GM21529 (cell line): ENCODE data around the gene SLC25A39.
"Not testable (repeated sequence)": the region's sequence is repeated elsewhere in the genome, so short reads cannot be mapped to it uniquely, and the experiment has no call there.

Source experiments
- ATAC-seq: cut with Tn5 transposase; IDR thresholded peaks from one replicate; pipeline ENCODE4 v1.9.1; 2021; ENCODE audit not compliant: unreplicated experiment

Gene SLC25A39

DNA sequence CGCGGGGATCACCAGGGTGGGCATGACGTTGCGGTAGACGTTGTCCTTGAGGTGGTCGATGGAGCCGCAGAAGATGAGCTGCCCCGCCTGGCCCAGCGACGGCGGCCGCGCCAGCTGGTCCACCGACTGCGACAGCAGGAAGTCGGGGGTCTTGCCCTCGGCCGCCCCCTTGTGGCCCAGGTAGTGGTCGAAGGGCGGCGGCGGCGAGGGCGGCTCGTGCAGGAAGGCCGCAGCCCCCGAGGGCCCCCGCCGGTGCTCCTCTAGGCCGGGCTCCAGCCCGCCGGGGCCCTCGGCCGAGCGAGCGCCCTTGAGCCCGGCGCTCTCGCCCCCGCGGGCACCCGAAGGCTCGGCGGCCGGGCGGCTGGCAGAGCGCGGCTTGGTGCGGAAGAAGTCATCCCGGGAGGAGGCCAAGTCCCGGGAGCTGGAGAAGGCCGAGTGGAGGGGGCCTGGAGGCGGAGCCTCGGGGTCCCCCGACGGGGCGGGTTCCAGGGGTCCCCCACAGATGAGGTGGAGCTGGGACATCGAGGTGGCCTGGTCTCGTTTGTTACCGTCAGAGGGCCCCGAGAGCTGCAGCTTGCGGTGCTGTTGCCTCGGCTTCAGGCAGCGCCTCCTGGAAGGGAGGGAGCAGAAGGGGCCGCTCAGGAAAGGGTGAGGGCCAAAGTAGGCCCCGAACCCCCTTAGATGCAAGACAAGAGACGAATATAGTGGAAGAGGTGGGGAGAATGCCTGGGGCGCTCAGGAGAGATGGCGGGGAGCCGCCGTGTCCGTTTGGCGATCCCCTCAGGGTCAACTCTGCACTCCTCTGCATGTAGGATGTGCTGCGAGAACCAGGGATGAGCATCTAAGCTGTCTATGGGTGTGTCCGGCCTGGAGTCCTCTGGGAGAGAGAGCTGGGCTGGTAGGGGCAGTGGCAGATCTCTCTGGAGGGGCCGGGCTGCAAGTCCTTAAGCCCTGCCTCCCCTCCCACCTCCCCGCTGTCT, 30.2 kb upstream of the SLC25A39 start:
- no peak for ATAC-seq

DNA sequence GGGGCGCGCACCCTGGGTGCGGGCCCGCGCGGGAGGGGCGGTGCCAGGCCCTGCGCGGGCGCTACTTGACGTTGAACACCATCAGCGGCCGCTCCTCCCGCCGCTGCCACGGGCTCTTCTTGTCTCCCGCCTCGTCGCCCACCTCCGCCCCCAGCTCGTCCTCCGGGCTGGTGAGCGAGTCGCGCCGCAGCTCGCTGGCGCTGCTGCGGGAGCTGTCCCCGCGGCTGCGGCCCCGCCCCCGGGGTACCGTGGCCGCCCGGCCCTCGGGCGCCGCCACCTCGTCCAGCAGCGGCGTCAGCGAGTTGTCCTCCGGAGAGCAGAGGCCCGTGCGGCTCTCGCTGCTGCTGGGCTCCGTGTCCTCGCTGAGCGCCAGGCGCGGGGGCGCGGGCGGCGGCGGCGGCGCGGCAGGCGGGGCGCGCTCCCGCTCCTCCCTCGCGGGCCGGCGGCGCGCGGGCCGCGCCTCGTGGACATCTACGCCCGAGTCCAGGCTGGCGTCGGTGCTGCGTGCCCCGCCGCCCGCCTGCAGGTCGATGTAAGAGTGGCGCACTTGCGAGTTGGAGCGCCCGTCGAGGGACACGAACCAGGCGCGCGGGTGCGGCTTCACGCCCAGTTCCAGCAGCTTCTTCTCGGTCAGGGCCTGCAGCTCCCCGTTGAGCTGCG, 29.2 kb upstream of the SLC25A39 start:
- ATAC-seq, result no peak

DNA sequence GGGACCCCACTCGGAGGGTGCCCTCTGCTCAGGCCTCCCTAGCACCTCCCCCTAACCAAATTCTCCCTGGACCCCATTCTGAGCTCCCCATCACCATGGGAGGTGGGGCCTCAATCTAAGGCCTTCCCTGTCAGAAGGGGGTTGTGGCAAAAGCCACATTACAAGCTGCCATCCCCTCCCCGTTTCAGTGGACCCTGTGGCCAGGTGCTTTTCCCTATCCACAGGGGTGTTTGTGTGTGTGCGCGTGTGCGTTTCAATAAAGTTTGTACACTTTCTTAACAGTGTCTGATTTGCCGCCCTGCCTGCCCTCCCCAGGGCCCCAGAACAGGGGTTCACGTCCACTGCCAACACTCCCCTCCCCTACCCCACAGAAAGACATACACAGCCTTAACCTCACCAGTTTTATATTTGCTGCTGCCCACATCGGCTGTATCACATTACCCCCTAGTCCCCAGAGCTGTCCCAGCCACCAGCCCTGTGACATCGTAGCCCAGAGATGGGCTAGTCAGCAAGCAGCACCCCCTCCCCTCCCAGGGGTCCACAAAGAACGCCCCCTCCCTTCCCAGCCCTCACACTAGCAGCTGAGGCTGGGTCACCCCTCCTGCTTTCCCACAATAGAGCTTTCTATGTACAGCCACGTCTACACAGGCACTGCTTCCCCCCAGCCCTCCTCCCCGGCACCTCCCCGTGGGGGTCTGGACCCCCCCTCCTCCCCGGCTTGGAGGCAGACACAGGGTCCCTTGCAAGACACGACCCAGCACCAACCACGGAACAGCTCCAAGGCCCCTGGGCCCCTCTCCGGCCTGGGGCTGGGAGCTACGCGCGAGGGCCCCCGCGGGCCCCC, 28.4 kb upstream of the SLC25A39 start:
- ATAC-seq, result no peak

DNA sequence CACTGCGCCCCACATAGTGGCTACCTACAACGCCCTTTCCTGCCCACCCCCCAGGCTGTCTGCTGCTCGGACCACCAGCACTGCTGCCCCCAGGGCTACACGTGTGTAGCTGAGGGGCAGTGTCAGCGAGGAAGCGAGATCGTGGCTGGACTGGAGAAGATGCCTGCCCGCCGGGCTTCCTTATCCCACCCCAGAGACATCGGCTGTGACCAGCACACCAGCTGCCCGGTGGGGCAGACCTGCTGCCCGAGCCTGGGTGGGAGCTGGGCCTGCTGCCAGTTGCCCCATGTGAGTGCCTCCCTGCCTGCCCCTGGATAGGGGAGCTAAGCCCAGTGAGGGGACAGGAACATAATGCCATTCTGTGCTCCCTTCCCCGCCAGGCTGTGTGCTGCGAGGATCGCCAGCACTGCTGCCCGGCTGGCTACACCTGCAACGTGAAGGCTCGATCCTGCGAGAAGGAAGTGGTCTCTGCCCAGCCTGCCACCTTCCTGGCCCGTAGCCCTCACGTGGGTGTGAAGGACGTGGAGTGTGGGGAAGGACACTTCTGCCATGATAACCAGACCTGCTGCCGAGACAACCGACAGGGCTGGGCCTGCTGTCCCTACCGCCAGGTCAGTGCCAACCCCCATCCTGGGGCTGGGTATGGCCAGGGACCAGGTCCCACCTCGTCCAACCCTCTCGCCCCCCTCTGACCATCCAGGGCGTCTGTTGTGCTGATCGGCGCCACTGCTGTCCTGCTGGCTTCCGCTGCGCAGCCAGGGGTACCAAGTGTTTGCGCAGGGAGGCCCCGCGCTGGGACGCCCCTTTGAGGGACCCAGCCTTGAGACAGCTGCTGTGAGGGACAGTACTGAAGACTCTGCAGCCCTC, 27.6 kb upstream of the SLC25A39 start:
- ATAC-seq, result no peak

DNA sequence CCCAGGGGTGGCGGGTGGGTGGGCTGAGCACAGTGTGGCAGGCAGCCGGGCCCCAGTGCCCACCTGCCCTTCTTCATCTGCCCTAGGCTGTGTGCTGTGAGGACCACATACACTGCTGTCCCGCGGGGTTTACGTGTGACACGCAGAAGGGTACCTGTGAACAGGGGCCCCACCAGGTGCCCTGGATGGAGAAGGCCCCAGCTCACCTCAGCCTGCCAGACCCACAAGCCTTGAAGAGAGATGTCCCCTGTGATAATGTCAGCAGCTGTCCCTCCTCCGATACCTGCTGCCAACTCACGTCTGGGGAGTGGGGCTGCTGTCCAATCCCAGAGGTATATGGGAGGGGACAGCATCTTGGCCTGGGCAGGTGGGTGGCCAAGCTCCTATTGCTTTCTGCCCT, 26.8 kb upstream of the SLC25A39 start:
- no peak for ATAC-seq

DNA sequence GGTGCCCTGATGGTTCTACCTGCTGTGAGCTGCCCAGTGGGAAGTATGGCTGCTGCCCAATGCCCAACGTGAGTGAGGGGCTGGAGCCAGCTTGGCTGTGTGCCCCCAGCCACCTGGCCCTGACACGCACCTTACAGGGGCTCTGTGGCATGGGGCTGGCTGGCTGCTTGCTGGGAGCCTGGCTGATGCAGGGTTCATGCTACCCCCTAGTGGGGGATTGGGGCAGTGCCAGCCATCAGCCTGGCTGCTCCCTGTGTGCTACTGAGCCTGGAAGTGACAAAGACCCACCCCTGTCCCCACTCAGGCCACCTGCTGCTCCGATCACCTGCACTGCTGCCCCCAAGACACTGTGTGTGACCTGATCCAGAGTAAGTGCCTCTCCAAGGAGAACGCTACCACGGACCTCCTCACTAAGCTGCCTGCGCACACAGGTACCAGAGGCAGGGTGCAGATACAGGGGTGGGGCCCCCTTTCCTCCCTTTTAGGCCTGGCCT, 26.2 kb upstream of the SLC25A39 start:
- ATAC-seq, result no peak

DNA sequence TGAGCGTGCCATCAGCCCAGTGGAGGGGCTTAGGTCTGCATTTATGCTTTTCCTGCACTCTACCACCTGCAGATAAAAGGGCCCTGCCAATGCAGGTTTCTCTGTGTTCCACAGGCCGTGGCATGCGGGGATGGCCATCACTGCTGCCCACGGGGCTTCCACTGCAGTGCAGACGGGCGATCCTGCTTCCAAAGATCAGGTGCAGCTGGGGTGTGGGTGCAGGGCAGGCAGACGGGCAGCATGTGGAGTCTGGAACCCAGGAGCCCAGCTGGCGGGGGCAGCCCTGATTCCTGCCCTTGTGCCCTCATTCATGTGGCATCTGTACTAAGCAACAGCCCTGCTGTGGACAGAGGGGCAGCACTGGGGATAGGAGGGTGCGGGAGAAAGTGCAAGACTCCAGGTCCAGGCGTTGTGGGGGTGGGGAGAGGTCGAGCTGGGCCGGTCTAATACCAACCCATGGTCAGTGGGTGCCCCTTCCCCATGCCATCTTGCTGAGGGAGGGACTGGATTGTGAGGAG, 25.0 kb upstream of the SLC25A39 start:
- ATAC-seq, result no peak

DNA sequence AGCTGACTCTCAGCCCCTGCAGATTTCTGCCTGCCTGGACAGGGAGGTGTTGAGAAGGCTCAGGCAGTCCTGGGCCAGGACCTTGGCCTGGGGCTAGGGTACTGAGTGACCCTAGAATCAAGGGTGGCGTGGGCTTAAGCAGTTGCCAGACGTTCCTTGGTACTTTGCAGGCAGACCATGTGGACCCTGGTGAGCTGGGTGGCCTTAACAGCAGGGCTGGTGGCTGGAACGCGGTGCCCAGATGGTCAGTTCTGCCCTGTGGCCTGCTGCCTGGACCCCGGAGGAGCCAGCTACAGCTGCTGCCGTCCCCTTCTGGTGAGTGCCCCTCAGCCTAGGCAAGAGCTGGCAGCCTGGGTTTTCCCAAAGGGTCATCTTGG, 24.4 kb upstream of the SLC25A39 start:
- no peak for ATAC-seq

DNA sequence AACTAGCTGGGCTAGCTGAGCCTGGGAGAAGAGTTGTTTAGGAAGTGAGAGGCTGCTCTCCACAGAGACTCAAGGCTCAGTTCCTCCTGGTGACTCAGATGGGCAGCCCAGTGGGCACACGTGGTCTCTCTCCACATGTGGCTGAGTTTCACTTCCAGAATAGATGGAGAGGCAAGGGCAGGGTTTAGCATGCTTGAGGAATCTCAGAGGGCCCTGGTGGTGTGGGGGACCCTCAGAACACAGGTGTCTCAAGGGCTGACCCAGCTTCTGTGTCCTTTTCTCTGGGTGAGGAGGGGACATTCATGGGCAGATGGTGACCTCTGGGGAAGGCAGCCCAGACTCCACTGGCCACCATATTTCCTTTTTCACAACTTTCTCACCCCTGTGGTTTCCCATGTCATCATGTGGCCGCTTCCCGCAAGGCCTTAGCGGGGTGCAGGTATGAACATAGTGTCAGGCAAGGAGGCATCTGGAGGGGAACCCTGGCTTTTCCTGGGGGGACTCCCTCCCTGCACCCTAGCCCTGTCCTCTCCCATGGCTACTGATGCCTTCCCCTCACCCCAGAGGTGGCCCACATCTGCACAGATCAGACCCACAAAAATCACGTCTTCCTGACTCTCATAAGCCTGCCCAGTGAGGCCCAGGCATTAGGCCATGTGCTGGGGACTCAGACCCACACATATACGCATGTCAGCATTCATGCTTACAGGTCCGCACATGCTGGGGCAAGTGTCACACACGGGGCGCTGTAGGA, 23.8 kb upstream of the SLC25A39 start:
- ATAC-seq, result peak; percentile 41

DNA sequence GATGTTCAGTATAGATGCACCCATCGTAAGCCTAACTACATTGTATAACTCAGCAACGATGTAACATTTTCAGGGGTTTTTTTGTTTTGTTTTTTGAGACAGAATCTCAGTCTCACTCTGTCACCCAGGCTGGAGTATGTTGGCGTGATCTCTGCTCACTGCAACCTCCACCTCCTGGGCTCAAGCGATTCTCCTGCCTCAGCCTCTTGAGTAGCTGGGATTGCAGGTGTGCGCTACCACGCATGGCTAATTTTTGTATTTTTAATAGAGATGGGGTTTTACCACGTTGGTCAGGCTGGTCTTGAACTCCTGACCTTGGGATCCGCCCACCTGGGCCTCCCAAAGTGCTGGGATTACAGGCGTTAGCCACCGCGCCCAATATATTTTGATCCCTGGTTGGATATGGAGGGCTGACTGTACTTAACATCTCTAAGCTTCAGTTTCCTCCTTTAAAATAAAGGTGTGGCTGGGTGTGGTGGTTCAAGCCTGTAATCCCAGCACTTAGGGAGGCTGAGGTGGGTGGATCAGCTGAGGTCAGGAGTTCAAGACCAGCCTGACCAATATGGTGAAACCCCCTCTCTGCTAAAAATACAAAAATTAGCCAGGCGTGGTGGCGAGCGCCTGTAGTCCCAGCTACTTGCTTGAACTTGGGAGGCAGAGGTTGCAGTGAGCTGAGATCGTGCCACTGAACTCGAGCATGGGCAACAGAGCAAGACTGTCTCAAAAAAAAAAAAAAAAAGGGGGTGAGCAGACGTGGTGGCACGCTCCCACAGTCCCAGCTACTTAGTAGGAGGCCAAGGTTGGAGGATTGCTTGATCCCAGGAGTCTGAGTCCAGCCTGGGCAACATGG, 22.8 kb upstream of the SLC25A39 start:
- not testable (repeated sequence) for ATAC-seq

DNA sequence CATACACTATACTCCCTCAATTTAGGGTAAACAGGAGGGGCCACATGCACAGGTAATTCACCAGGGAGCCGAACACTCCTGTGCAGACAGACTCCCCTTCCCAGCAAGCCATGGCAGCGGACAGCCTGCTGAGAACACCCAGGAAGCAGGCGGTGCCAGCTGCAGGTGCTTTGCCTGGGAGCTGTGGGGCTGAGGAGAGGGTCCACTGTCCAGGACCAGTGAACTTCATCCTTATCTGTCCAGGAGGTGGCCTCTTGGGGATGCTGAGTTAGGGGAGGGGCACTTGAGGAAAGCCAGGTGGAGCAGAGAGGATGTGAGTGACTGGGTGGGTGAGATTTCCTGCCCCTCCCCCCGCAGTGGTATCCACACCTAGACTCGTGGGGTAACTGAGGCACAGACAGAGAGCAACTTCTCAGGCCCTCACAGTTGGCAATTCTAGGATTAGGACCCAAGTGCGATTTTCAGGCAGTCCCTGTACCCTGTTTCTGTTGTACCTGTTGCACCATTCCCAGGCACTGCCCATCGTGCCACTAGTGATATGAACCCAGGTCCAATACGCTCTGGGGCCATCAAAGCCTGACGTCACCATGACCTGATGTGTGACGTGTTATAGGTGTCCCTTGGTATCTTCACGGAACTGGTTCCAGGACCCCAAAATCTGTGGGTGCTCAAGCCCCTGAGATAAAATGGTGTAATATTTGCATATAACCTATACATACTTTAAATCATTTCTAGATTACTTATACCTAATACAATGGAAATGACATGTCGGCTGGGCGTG, 21.6 kb upstream of the SLC25A39 start:
- ATAC-seq, result no peak

DNA sequence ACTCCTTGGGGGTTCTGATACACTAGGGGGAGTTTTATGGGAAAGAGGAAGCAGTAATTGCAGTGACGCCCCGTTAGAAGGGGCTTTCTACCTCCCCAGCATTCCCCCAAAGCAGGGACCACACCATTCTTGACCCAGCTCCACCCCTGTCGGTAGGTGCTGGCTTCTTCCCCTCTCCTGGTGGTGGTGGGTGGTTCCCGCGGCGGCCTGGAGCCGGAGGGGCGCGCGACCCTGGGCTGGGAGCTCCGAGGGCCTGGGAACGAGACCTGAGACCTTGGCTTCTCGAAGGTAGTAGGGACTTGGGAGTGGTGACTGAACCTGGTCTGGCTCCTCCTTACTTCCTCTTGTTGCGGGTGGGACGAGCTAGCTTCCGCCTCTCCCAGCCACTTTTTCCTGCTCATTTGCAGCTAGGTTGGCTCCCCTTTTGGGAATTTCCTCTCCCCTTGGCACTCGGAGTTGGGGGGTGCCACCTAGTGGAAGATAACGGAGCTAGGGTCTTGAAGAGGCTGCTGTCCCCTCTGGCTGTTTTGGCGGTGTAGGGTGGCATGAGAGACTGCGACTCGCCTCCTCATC, 20.9 kb upstream of the SLC25A39 start:
- no peak for ATAC-seq

DNA sequence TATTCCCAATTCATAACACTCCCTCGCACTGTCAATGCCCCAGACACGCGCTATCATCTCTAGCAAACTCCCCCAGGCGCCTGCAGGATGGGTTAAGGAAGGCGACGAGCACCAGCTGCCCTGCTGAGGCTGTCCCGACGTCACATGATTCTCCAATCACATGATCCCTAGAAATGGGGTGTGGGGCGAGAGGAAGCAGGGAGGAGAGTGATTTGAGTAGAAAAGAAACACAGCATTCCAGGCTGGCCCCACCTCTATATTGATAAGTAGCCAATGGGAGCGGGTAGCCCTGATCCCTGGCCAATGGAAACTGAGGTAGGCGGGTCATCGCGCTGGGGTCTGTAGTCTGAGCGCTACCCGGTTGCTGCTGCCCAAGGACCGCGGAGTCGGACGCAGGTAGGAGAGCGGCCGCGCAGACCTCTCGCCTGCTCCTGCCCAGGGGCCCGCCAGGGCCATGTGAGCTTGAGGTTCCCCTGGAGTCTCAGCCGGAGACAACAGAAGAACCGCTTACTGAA, 20.4 kb upstream of the SLC25A39 start, which contains the start of gene GRN:
Gene GRN (plus strand): TSS at position 364 of the 515 bp plus-strand sequence. CDS start 3,863 bp downstream, outside the sequence.
- ATAC-seq, result peak; percentile 63

DNA sequence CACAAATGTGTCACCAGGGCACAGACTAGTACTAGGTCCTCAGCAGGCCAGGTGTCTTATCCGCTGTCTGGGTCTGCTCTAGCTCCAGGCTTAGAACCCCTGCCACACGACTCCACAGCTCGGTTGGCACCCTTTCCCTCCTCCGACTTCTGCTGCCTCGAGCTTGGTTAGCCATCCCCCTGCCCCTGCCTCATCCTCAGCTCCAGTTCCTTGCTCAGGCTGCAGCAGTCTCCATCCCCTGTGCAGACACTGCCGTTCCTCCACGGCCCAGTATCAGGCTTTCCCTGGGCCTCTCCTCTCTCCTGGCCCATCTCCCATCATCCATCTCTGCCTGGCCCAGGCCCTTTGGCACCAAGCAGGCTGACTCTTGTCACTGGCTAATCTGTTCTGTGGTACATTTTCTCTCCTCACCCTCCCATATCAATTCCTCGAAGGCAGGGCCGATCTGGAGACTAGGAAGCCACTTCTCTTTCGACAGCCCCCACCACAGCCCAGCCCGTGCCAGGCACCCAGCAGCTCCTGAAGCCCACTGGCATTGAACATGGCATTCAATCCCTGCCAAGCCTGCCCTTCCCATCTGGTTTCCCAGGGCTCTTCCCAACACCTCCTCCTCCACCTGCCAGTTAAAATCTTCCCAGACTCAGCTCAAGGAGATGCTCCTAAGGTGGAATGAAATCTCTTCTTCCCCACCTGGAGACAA, 19.0 kb upstream of the SLC25A39 start:
- ATAC-seq, result no peak

DNA sequence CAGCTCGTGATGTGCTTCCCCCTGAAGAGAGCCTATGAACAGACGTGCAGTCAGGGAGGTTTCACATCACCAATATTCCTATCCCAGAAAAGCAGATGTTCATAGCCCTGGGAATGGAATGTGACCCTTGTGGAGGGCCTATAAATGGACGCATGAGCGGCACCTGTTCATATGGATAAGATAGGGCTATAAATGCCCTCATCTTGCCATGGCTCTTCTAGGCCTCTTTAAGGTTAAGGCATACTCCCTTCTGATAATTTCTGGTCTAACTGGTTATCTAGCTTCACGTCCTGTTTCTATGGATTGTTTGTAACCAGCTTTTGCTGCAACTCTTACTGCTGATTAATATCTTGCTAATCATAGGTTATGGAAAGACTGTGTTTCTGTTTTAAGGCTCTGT, 15.9 kb upstream of the SLC25A39 start:
- ATAC-seq, result not testable (repeated sequence)

DNA sequence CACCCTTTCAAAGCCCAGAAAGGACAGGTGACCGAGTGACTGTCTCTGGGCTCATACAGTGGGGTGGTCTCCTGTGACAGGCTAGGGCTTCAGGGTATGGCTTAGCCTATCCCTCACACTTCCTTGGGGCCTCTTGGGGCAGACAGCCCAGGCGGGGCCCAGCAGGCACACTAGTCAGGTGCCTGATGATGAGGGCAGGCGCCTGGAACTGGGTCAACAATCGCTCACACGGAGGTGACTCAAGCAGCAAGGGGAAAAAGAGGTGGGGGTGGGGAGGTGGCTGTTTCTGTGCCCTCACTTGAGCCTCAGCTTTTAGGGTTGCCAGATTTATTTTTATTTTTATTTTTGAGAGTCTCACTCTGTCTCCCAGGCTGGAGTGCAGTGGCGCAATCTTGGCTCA, 14.1 kb upstream of the SLC25A39 start:
- ATAC-seq, result no peak
